GM19372 (cell line): ENCODE results near the gene PARK7.

Experiments used
- ATAC-seq: cut with Tn5 transposase; IDR thresholded peaks from one replicate; pipeline ENCODE4 v1.9.1; 2021; ENCODE audit warnings: mild to moderate bottlenecking, low read depth, moderate library complexity; ENCODE audit not compliant: unreplicated experiment

PARK7 gene

DNA sequence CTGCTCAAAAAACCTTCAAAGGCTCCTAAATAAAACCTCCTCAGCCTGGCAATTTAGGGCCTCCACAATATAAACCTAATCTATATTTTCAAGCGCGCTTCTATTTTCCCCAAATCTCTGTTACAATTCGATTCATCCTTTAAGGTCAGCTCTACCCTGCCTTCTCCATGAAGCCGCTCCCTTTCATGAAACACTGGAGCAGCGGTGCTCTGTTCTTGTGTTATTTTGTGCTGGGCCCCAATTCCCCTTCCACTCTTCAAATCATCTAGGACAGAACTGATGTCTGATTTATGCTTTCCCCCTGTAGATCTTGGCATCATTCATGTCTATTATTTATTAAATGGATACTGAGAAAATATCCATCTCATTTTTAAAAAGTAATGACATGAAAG, 57.7 kb downstream of the PARK7 start:
- no peak for ATAC-seq

DNA sequence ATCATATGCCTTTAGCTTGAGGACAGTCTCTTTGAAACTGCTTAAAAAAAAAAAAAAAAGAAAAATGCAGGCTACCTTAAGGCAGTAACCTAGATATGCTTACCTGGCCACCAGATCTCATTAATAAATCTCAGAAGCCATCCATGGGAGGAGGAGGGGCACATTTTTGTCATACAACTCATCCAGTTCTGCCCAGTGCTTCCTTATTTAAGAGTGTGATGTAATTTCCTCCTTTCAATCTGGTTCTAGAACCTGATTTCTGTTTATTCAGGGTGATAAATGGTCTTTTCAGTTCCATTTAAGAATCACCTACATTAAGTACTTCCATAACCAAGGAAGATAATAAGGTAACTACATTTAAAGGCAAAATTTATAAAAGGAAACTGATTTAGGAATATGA, 58.5 kb downstream of the PARK7 start:
- ATAC-seq = no peak

DNA sequence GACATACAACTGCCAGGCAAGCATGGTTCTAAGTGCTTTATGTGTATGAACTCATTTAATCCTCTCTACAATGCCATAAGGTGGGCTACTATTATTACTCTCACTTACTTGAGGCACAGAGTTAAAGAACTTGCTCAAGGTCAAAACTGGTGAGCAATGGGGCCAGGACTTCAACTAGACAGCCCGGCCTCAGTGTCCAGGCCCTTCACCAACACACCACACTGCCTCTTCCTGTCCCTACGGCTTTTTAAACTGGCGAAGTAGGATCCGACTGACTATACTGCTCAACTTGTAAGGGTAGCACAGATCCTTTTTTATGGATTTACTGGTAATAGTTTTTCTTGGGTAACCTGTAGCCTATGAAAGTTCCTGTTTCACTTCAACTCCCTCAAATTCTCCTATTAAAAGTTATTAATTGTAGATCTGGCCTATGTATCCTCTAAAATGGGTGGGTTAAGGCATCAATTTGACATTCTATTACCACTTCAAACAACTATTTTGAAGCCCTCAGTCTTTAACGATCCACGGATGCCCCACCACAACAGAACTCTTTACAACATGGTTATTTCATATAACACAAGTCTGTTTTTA, 60.3 kb downstream of the PARK7 start:
- ATAC-seq = no peak

DNA sequence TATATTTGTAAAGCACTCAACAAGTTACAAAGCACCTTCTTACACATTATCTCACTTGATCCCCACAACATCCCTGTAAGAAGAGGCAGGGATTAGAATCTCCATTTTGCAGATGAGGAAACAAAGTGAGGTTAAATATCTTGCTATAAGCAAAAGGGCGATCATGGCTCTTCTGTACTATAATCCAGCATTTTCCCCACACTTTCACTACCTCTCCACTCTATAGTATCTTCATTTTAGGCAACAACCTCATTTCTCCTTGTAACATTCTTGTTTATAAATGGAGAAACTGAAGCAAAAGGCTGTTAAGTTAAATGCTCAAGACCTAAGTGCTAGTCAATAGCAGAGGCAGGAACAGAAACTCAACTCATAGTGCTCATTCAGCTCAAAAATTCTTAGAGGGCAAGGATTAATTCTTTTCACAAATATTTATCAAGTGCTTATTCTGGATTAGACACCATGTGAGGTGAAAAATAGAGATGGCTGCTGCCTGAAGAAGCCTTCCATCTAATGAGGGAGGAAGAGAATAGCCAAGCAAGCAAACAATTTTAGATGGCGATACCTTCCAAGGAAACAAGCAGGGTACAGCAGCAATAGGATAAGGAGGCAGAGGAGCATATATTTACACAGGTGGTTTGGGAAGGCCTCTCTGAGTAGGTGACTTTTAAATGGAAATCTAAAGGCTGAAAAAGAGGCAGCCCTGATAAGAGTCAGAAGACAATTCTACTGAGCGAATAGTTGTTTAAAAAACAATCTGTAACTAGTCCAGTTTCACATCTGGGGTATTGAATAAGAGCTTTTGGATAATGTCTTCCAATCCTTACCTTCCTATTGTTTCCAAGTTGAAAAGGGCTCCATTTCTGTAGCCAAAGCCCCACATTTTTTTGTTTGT, 61.1 kb downstream of the PARK7 start:
- no peak for ATAC-seq

DNA sequence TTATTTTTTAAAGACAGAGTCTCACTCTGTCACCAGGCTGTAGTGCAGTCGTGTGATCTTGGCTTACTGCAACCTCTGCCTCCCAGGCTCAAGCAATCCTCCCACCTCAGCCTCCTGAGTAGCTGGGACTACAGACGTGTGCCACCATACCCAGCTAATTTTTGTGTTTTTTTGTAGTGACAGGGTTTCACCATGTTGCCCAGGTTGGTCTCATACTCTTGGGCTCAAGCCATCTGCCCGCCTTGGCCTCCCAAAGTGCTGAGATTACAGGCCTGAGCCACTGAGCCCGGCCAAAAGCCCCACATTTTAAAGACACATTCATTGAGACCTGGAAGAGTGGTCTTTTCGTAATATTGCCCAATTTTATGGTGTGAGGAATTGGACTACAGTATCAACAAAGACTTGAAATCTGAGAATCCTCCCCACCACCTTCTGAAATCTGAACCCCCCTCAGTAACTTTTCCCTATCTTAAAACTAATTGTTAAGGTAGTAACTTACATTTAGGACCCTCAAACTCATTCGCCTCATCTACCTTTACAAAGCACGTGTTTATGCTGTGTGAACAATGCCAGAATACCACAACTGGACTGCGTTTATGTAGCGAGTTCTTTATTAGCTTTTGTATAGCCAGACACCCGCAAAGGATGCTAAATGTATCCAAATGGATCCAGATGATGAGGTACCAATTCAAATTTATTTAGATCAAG, 61.9 kb downstream of the PARK7 start:
- no peak for ATAC-seq

DNA sequence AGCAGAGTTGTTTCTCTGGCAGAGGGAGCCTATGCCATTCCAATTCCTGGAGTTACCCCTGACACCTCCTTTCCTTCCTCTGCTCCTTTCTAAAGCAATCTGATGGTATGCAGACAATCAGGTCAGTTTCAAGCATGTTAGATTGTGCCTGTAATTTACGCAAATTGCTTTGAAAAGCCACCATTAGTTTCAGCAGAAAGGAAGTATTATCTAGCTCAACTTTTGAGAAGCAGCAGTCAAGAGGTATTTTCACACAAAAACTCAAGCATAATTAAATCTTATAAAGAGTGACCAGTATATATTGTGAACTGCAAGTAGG, 62.4 kb downstream of the PARK7 start:
- ATAC-seq = no peak

DNA sequence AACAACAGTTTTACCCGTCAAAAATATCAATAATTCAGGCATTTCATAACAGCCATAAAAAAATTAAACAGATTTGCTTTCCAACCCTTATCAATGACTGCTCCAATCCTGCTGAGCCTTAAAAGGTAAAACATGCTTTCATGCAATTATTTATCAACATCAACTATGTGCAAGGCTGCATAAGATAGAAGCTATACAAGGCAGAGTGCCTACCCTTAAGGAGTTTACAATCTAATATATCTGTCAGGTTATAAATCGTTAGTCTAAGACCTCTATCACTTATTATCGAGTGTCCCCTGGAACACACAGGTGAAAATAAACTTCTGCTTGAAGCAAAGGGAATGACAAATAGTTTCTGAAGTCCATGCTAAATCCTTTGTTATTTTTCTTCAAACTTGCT, 62.8 kb downstream of the PARK7 start:
- ATAC-seq = no peak

DNA sequence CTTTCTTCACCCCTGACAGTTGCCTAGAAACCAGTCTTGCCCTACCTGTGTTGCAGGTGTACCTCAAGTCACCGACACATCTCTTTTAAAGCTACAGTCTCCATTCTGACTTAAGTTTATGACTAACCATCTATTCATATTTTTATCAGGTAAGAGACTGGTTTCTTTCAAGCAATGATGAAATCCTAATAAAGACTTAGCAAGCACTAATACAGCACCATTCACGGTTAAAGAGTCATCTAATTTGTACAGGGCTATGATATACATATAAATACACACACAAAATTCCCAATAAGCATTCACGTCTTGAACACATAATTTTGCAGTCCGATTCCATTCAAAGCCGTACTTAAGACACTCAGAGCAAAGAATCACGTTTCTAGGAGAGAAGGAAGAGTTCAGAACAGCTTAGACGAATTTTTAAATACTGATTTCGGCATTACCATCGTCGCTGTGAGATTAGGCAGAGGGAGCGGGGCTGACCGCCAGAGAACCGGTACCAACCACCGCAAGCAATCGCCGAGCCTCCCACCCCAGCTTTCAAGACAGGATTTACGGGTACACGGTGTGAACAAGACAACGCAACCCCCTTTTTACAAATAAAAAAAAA, 63.7 kb downstream of the PARK7 start:
- no peak for ATAC-seq

DNA sequence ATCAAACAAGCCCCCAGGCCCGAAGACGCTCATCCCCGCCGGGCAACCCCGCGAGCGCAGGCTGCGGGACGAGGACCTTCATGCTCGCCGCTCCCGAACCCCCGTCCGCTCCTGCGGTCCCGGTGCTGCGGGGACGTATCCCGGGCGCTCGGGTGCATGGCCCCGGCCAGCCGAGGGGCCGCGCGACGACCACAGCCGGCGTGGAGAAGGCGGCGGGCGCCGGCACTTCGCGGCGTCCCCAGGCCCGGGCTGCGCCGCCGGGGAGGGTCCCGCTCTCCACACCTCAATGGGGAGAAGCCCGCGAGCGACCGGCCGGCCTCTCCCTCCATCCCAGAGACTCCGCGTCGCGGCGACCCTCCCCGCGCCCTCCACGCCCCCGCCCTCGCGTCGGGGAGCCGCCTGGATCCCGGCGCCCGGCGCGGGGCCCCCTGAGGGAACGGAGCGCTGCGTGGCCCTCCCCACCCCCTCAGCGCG, 64.2 kb downstream of the PARK7 start:
- ATAC-seq = peak; percentile 12

DNA sequence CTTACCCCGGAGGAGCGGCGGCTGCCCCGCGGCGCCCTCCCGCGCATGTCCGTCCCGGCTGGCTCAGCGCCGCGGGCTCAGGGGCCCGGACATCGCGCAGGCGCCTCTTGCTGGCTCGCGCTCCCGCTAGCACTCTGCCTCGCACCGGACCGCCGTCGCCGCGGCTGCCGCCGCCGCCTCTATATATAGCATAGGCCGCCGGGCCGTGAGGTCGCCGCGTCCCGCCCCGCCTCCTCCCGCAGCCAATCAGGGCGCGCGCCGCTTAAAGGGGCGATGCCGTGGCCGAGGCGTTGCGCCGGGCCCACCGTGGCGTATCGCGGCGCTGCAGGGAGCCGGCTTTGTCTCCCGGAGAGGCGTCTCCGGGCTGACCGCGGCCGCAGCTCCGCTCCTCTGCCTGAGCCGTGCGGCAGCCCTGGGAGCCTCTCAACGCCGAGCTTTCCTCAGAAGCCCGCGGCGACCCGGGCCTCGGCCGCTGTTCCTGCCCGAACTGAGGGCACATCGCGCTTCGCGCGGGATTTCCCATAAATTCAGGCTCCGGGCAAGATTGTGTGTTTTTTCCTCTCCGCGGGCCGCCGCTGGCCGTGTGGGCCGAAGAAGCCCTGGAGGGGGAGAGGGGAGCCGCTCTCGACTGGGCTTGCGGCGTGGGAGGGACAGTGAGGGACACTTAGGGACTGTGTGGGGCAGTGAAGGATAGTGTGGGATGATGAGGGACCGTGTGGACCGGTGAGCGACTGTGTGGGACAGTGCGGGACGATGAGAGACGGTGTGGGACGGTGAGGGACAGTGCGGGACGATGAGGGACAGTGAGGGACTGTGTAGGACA, 64.9 kb downstream of the PARK7 start, which contains the start of gene ERRFI1:
Gene ERRFI1, minus strand, starts transcription at position 157 of the 823 bp plus-strand sequence. CDS start 10,690 bp downstream, outside the sequence.
- ATAC-seq = peak; percentile 85

DNA sequence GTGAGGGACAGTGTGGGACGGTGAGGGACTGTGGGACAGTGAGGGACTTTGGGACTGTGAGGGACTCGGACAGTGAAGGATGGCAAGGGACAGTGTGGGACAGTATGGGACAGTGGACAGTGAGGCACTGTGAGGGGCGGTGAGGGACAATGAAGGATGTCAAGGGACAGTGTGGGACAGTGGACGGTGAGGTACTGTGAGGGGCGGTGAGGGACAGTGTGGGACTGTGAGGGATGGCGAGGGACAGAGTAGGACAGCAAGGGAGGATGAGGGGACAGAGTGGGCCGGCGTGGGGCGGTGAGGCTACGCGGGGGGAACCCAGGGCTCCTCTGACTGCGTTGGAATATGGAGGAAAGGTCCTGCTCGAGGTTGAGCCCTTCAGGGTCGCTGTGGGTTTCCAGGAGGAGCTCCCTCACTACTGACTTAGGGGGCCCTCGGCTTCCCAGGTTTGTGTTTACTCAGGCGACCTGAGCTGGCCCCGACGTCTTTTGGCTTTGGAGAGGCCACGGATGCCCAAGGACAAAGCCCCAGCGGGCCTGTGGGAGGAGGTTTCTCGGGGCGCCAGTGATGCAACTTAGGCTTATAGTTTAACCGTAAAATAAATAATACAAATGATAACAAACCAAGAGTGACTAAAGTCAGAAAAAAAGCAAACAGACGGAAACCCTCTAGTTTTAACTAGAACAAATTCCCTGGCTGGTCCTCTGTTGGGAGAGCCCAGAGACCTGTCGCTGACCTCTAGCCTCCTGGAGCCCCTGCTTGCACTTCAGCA, 65.7 kb downstream of the PARK7 start:
- no peak for ATAC-seq

DNA sequence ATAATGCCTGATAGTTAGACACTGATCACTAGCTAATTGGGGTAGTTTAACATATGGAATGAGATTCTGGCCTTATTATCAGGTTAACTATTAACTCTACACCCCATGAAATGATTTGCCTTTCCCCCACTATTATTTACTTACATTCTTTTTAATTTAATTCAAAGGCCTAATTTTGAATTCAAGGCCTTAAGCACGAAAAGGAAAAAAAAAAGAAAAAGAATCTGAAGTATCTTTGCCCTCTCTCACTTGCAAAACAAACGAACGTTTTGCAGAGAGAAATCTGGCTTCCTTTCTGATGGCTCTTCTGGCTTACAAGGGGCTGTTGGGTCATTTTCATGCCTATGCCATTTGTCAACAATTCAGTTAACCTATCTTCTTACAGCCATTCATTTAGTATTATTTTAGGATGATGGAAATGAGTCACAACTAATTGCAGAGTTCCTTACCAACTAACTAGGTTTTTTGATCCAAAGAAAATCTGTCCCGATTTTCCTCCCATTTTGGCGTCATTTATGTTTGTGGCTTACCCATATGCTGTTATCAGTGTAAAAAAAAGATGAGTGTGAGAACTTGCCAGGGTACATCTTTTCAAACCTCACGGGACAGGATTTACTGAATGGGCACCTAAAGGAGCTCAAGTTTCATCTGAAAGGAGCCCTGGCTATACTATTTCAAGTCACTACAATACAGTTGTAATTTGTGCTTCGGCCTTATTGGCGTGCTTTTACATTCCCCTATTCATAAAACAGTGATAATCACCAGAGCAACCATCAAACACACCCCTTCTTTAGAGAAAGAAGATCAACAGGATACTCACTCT, 66.4 kb downstream of the PARK7 start:
- no peak for ATAC-seq

DNA sequence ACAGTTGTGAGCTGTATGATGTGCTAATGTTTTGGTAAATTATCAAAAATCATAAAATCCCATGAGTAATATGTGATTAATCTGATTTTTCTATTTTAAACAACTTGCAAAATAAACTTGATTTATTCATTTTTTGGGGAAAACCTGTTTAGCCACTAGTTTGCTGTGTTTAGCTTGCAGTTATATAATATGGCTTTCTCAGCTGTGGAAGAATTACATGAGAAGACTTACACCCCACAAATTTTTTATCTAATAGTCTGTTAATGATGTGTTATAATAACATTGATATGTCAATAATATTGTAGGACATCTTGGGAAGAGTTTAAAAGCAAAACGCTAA, 67.0 kb downstream of the PARK7 start:
- no peak for ATAC-seq

DNA sequence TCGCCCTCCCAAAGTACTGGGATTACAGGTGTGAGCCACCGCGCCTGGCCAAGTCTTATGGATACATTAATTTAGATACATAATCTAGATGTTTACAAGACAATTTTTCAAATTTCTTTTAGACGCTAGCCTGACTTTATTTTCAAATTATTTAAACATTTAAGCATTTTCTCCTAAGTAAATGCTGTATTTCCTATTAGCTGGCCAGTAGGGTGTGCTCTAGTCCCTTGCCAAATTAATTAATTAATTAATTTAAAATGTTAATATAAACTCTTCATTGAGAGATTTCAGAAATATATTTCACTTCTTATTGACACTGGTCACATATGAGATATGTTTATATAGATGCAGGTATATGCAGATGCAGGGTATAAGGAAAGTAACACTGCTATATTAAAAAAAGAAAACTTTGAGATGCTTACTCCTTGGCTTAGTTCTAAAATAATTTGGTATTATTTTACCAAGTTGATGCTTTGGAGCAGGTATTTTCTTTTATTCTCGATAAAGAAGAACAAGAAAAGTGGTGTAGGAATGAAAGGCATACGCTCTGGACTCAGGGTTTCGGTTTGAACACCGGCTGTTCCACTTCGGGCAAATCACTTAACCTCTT, 69.8 kb downstream of the PARK7 start:
- no peak for ATAC-seq

DNA sequence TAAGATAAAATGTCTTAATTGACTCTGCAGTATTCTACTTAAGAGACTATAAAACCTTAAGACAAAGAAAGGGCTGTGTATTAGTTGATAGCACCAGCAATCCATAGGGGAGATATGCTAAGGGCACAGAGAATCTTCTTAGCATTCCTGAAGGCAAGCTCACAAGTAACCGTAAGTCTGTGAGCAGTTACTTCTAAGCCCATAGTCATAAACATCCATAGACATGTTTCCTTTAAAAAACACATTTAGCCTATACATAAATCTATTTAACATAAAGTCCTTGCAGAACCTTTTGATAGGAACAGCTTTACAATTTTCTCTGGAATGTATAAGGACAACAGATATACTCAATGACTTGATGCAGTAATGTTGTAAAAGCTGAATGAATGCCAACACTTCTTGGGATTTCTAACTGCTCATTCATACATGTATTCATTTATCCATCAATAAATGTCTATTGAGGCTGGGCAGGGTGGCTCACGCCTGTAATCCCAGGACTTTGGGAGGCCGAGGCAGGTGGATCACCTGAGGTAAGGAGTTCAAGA, 70.9 kb downstream of the PARK7 start:
- no peak for ATAC-seq

DNA sequence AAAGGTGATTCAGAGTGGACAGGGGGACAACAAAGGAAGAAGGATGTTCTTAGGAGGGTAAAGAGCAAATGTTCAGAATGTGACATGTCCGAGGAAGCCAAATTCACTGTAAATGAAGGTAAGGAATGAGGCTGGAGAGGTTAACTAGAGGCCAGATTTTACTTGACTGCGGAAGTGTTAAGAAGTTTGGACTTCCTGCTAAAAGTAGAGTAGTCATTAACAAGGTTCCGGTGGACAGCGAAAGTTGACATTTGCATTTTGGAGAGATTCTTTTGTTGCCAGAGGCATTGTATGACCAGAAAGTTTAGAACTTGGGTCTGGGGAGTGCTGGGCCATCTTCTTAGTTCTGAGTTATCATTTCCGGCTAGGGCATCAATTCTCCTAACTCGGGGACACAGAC, 71.8 kb downstream of the PARK7 start:
- ATAC-seq = no peak
